Heart left ventricle (tissue), 13 donors: ENCODE results near the gene CREBL2.

Experiments used
- CTCF ChIP-seq, 12 donors: fragments of 200-600 bp; sonication (generic) in 4 of 12; IDR thresholded peaks; one replicate each; pipeline versions ENCODE4 v1.5.0 to v1.8.0; 2018 to 2022; ENCODE audit warnings: antibody characterized with exemption in 12 of 12, mild to moderate bottlenecking in 5 of 12
- POLR2A ChIP-seq, 2 donors: fragments of 450-650 bp; IDR thresholded peaks; one replicate each; pipeline ENCODE4 v1.6.1; 2017; ENCODE audit warnings: antibody characterized with exemption in 2 of 2, mild to moderate bottlenecking in 2 of 2, moderate library complexity in 2 of 2
- donor health status: ischemic (EF 13 %, LVEDD 7.1; RV severe dilation, severe dysfunction).
- donor health status: DM: no; HTN: yes; CAD: no.
- donor health status: DM: no; HTN: no; CAD: no.
- donor health status: ischemic (EF 25% LVEDD 6.9; RV normal size, moderate dysfunction).
- donor health status: ischemic (EF 25% LVEDD 5.7; RV mildly dilated, moderate dysfunction).
- donor health status: ischemic (EF 35%, LVEDD 5.7; RV mildly dilated, moderate dysfunction).
- donor health status: nonischemic (EF 11% LVEDD 7.7; RV severe dilation, severe dysfunction).
- donor health status: DM: yes; HTN: yes; CAD: no.
- donor health status: PGD.
- donor health status: ischemic (EF 29% LVEDD 5.4; RV normal size, mild dysfunction).
- donor health status: nonischemic (EF 23%, LVEDD 6.1; RV moderate dilation, normal function).

GRCh38 chr12:12590961-12591360 lies 20.7 kb upstream of the CREBL2 start:
- TF ChIP-seq POLR2A (IDR thresholded peaks at IDR 0.05) (no peak), CTCF (IDR thresholded peaks at IDR 0.05) (no peak)
